HepG2 (cell line): ENCODE data around the gene COPS7A. TPM values are rescaled to one million over a fixed set of nuclear protein-coding genes. Genes with fewer than 3 reads are reported as not detected.

ENCODE experiments used
- ELF1 ChIP-seq: sonication (generic); formaldehyde crosslinking; IDR thresholded peaks from 2 replicates; pipeline ENCODE4 v1.4.0; 2020; ENCODE audit warnings: missing genetic modification reagents
- HDAC1 ChIP-seq: sonication (generic); formaldehyde crosslinking; IDR thresholded peaks from 2 replicates; pipeline ENCODE4 v1.5.1; 2020; ENCODE audit warnings: mild to moderate bottlenecking, missing genetic modification reagents
- IRX3 ChIP-seq: sonication (generic); formaldehyde crosslinking; IDR thresholded peaks from 2 replicates; pipeline ENCODE4 v1.8.1; 2023; ENCODE audit warnings: mild to moderate bottlenecking, low read depth, missing genetic modification reagents, borderline replicate concordance
- ISL2 ChIP-seq: sonication (generic); formaldehyde crosslinking; IDR thresholded peaks from 2 replicates; pipeline ENCODE4 v1.5.0; 2020; ENCODE audit warnings: missing genetic modification reagents
- JUN ChIP-seq: sonication (generic); formaldehyde crosslinking; IDR thresholded peaks from 2 replicates; pipeline ENCODE4 v1.4.0; 2020; ENCODE audit warnings: mild to moderate bottlenecking, missing genetic modification reagents
- MTF2 ChIP-seq: sonication (generic); formaldehyde crosslinking; IDR thresholded peaks from 2 replicates; pipeline ENCODE4 v1.5.0; 2020; ENCODE audit warnings: missing genetic modification reagents, borderline replicate concordance
- MZF1 ChIP-seq: sonication (generic); formaldehyde crosslinking; IDR thresholded peaks from 2 replicates; pipeline ENCODE4 v1.8.1; 2023; ENCODE audit warnings: mild to moderate bottlenecking, missing genetic modification reagents, borderline replicate concordance
- POLR2A ChIP-seq, 2 experiments: IDR thresholded peaks; 2 replicates each; pipeline ENCODE4 v1.6.1; 2011; ENCODE audit warnings: low read depth in 2 of 2, low read length in 2 of 2, mild to moderate bottlenecking in 1 of 2, moderate library complexity in 1 of 2; ENCODE audit not compliant: insufficient read depth in 1 of 2
- SAFB2 ChIP-seq: sonication (generic); formaldehyde crosslinking; IDR thresholded peaks from 2 replicates; pipeline ENCODE4 v1.5.1; 2020; ENCODE audit warnings: missing genetic modification reagents, low read depth, mild to moderate bottlenecking, borderline replicate concordance
- SKI ChIP-seq: fragments of 450-650 bp; IDR thresholded peaks from one replicate; pipeline ENCODE4 v1.6.1; 2018; ENCODE audit warnings: mild to moderate bottlenecking; ENCODE audit not compliant: partially characterized antibody
- SMAD1 ChIP-seq: sonication (generic); formaldehyde crosslinking; IDR thresholded peaks from 2 replicates; pipeline ENCODE4 v1.4.0; 2020; ENCODE audit warnings: missing genetic modification reagents, low read depth, mild to moderate bottlenecking, borderline replicate concordance
- TSC22D2 ChIP-seq: sonication (generic); formaldehyde crosslinking; IDR thresholded peaks from 2 replicates; pipeline ENCODE4 v1.5.1; 2020; ENCODE audit warnings: missing genetic modification reagents, mild to moderate bottlenecking, borderline replicate concordance
- ZFYVE20 ChIP-seq: sonication (generic); formaldehyde crosslinking; IDR thresholded peaks from 2 replicates; pipeline ENCODE4 v1.8.0; 2023; ENCODE audit warnings: low read depth, mild to moderate bottlenecking, moderate library complexity, missing genetic modification reagents, borderline replicate concordance
- ZMYM4 ChIP-seq: sonication (generic); formaldehyde crosslinking; IDR thresholded peaks from 2 replicates; pipeline ENCODE4 v1.8.1; 2023; ENCODE audit warnings: mild to moderate bottlenecking, missing genetic modification reagents
- ZNF460 ChIP-seq: sonication (generic); formaldehyde crosslinking; IDR thresholded peaks from 2 replicates; pipeline ENCODE4 v1.5.1; 2020; ENCODE audit warnings: missing genetic modification reagents, mild to moderate bottlenecking, borderline replicate concordance
- ZNF556 ChIP-seq: sonication (generic); formaldehyde crosslinking; IDR thresholded peaks from 2 replicates; pipeline ENCODE4 v1.4.0; 2020; ENCODE audit warnings: mild to moderate bottlenecking, missing genetic modification reagents, borderline replicate concordance
- ZNF605 ChIP-seq: sonication (generic); formaldehyde crosslinking; IDR thresholded peaks from 2 replicates; pipeline ENCODE4 v1.8.0; 2022; ENCODE audit warnings: mild to moderate bottlenecking, missing genetic modification reagents
- ZNF607 ChIP-seq: sonication (generic); formaldehyde crosslinking; IDR thresholded peaks from 2 replicates; pipeline ENCODE4 v1.5.1; 2020; ENCODE audit warnings: missing genetic modification reagents, mild to moderate bottlenecking, borderline replicate concordance
- ZNF776 ChIP-seq: sonication (generic); formaldehyde crosslinking; IDR thresholded peaks from 2 replicates; pipeline ENCODE4 v1.4.0; 2020; ENCODE audit warnings: mild to moderate bottlenecking, missing genetic modification reagents
- ZNF780A ChIP-seq: sonication (generic); formaldehyde crosslinking; IDR thresholded peaks from 2 replicates; pipeline ENCODE4 v1.8.0; 2022; ENCODE audit warnings: mild to moderate bottlenecking, missing genetic modification reagents, moderate library complexity
- polyA plus RNA-seq, 8 experiments: library from polyadenylated mRNA; depleted of rRNA in 3 of 8; stranded (reverse) in 7 of 8; unstranded in 1 of 8; fragments of >200 nt; fragmentation: Illumina TruSeq in 4 of 8; extraction: Trizol in 4 of 8; gene quantifications; 2 replicates each; pipeline versions ENCODE4 v1.2.1 to v1.2.3, GENCODE V29; 2011 to 2016; ENCODE audit warnings: low read depth in 4 of 8, missing spikeins in 1 of 8, mixed read lengths in 1 of 8; ENCODE audit not compliant: insufficient read depth in 1 of 8
- total RNA-seq, 5 experiments: library from RNA; depleted of rRNA; stranded (reverse); fragments of >200 nt; fragmentation: Illumina TruSeq; extraction: Trizol; gene quantifications; 2 replicates each; pipeline ENCODE4 v1.2.3, GENCODE V29; 2016; ENCODE audit warnings: low read depth in 1 of 5
- TF ChIP-seq, protein P1 (sequence below): sonication (generic); formaldehyde crosslinking; IDR thresholded peaks from 2 replicates; pipeline ENCODE4 v1.8.0; 2022; ENCODE audit warnings: mild to moderate bottlenecking, missing genetic modification reagents, borderline replicate concordance
- TF ChIP-seq, protein P2 (sequence below): sonication (generic); formaldehyde crosslinking; IDR thresholded peaks from 2 replicates; pipeline ENCODE4 v1.5.1; 2020; ENCODE audit warnings: mild to moderate bottlenecking, missing genetic modification reagents
- TF ChIP-seq, protein P3 (sequence below): sonication (generic); formaldehyde crosslinking; IDR thresholded peaks from 2 replicates; pipeline ENCODE4 v1.5.1; 2020; ENCODE audit warnings: missing genetic modification reagents, mild to moderate bottlenecking, borderline replicate concordance

Gene COPS7A
- total and polyA plus RNA-seq, 2 of the 13 experiments (the other 11 are each of a cell fraction or from before 2014, with no cell fraction given): 40.0 to 73.6 TPM

DNA sequence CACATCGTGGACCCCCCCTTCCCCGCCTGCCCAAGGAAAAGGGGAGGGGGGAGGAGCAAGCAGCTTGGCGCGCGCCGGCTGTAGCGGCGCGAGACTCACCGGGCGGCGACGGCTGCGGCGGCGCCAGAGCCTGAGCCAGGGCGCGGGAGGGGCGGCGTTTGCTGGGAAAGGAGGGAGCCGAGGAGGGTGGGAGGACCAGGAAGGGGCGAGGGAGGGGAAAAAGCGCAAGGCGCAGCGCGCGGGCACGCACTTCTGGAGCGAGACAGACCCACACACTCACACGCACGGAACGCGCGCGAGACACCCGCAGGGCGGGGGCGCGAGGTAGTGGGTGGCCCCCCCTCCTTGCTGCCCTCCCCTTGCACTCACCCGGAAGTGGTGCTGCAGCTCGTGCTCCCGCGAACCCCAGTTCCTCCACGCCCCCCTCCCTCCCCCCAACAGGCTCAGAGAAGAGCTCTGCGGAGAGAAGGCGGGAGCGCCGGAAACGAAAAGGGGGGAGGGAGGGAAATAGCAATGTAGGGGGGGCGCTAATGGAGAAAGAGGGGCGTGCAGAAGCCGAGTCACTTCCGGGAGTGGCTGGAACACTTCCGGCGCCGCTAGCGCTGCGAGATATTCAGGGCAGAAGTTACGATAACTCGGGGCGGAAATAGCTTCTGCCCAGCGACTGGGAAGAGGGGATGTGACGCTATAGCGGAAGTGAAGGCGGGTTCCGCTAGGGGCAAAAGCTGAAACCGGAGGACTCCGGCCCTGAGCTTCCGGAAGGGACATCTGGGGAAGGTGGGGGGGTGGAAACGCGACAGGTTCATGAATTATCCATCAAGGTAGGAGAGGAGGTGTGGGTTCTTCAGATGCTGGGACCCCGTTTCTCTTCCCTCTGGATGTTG lies 34.6 kb upstream of the COPS7A start, which contains the start of gene ZNF384 (continued):
- TF ChIP-seq, protein P1, sequence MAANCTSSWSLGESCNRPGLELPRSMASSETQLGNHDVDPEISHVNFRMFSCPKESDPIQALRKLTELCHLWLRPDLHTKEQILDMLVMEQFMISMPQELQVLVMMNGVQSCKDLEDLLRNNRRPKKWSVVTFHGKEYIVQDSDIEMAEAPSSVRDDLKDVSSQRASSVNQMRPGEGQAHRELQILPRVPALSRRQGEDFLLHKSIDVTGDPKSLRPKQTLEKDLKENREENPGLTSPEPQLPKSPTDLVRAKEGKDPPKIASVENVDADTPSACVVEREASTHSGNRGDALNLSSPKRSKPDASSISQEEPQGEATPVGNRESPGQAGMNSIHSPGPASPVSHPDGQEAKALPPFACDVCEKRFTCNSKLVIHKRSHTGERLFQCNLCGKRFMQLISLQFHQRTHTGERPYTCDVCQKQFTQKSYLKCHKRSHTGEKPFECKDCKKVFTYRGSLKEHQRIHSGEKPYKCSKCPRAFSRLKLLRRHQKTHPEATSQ (CRISPR knock-in tag): 0 out of 2 replicates have a peak, but pooled peaks have one; percentile 55
- TF ChIP-seq, protein P2, sequence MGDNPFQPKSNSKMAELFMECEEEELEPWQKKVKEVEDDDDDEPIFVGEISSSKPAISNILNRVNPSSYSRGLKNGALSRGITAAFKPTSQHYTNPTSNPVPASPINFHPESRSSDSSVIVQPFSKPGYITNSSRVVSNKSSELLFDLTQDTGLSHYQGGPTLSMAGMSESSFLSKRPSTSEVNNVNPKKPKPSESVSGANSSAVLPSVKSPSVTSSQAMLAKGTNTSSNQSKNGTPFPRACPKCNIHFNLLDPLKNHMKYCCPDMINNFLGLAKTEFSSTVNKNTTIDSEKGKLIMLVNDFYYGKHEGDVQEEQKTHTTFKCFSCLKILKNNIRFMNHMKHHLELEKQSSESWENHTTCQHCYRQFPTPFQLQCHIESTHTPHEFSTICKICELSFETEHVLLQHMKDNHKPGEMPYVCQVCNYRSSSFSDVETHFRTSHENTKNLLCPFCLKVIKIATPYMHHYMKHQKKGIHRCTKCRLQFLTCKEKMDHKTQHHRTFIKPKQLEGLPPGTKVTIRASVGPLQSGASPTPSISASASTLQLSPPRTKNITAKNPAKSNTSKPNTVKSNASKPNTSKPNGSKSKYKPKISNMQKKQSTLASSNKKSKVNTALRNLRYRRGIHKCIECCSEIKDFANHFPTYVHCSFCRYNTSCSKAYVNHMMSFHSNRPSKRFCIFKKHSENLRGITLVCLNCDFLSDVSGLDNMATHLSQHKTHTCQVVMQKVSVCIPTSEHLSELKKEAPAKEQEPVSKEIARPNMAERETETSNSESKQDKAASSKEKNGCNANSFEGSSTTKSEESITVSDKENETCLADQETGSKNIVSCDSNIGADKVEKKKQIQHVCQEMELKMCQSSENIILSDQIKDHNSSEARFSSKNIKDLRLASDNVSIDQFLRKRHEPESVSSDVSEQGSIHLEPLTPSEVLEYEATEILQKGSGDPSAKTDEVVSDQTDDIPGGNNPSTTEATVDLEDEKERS: 0 out of 2 replicates have a peak, but pooled peaks have one; percentile 12
- no peak for TF ChIP-seq TSC22D2 (CRISPR knock-in tag)
- no peak for TF ChIP-seq JUN
- peak; percentile 94 for TF ChIP-seq ZNF776 (CRISPR knock-in tag)
- 0 out of 2 replicates have a peak, but pooled peaks have one; percentile 13 for TF ChIP-seq ZNF460 (CRISPR knock-in tag)
- 0 out of 2 replicates have a peak, but pooled peaks have one; percentile 11 for TF ChIP-seq SAFB2
- peak; percentile 64; the same call in 1 of the 2 replicates for TF ChIP-seq ISL2 (CRISPR knock-in tag)
- peak; percentile 15 for TF ChIP-seq HDAC1 (CRISPR knock-in tag)
- TF ChIP-seq, protein P3, sequence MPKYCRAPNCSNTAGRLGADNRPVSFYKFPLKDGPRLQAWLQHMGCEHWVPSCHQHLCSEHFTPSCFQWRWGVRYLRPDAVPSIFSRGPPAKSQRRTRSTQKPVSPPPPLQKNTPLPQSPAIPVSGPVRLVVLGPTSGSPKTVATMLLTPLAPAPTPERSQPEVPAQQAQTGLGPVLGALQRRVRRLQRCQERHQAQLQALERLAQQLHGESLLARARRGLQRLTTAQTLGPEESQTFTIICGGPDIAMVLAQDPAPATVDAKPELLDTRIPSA (CRISPR knock-in tag): 0 out of 2 replicates have a peak, but pooled peaks have one; percentile 28
- no peak for TF ChIP-seq MZF1
- 0 out of 2 replicates have a peak, but pooled peaks have one; percentile 9 for TF ChIP-seq ZNF780A (CRISPR knock-in tag)
- TF ChIP-seq ZNF556 (CRISPR knock-in tag): no peak
- peak; percentile 51; the same call in 1 of the 2 replicates for TF ChIP-seq ZNF607 (CRISPR knock-in tag)
- 0 out of 2 replicates have a peak, but pooled peaks have one; percentile 12 for TF ChIP-seq ZFYVE20 (CRISPR knock-in tag)
- peak; percentile 57 to 76 for TF ChIP-seq POLR2A (IDR thresholded peaks at IDR 0.05; ENCODE audit: insufficient read depth in 1 of 2, low read depth in 2 of 2, low read length in 2 of 2)
- TF ChIP-seq SMAD1 (CRISPR knock-in tag): 0 out of 2 replicates have a peak, but pooled peaks have one; percentile 80
- TF ChIP-seq ZMYM4 (CRISPR knock-in tag): peak; percentile 20; the same call in 1 of the 2 replicates
- peak; percentile 99 for TF ChIP-seq ELF1 (CRISPR knock-in tag)
- TF ChIP-seq MTF2 (CRISPR knock-in tag): 0 out of 2 replicates have a peak, but pooled peaks have one; percentile 76
- TF ChIP-seq ZNF605 (CRISPR knock-in tag): peak; percentile 44; the same call in 1 of the 2 replicates
- peak; percentile 60; the same call in 1 of the 2 replicates for TF ChIP-seq IRX3 (CRISPR knock-in tag)
- peak; percentile 29 for TF ChIP-seq SKI
